ENCODE measurements around the gene SPG7. TPM values are rescaled to one million over a fixed set of nuclear protein-coding genes. Genes with fewer than 3 reads are reported as not detected.

The SPG7 gene
- total and polyA plus RNA-seq, 2 of the 4 experiments (the other 2 are of a cell fraction), result 94.6 to 96.8 TPM

DNA sequence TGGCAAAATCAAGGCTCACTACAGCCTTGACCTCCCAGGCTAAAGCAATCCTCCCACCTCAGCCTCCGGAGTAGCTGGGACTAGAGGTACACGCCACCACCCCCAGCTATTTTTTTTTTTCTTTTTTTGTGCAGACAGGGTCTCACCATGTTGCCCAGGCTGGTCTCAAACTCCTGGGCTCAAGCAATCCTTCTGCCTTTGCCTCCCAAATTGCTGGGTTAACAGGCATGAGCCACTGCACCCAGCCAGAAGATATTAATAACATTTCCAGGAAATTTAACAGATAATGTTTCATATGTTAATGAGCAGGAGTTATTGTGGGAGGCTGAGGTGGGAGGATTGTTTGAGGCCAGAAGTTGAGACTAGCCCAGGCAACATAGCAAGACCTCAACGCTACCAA, 8.4 kb upstream of the SPG7 start:
- Histone ChIP-seq H4K20me1 (ENCODE audit: insufficient read depth, low read length) (peaks cover 6% of the 10 kb centered on the region), H2BK120ac (ENCODE audit: low read depth, low read length) (no peak overlapping the region), H3K56ac (ENCODE audit: extremely low read depth, insufficient read depth, low read length) (no peak overlapping the region), H3K9me1 (ENCODE audit: insufficient read depth, low read length) (peaks cover 5% of the 10 kb centered on the region; the same call in 1 of the 2 replicates), H3K4ac (ENCODE audit: low read depth, low read length) (no peak overlapping the region), H3K4me3 (ENCODE audit: insufficient read depth, low read depth, low read length) (no peak overlapping the region), H2AFZ (replicated peaks; ENCODE audit: low read length, poor library complexity) (no peak overlapping the region), H4K5ac (ENCODE audit: low read depth, low read length) (no peak overlapping the region), H3K9ac (ENCODE audit: low read depth, low read length) (no peak overlapping the region), H2BK20ac (ENCODE audit: low read depth, low read length) (no peak overlapping the region), H2AK9ac (replicated peaks; ENCODE audit: low read depth, low read length, poor library complexity) (no peak overlapping the region), H3K27ac (ENCODE audit: insufficient read depth, low read length) (no peak overlapping the region), H3K18ac (ENCODE audit: low read depth, low read length) (no peak overlapping the region), H4K91ac (ENCODE audit: insufficient read depth, low read depth, low read length) (no peak overlapping the region), H3K4me1 (ENCODE audit: control insufficient read depth, insufficient read depth, low read length) (peaks cover 3% of the 10 kb centered on the region; the same call in 1 of the 2 replicates), H3K36me3 (ENCODE audit: control insufficient read depth, insufficient read depth, low read length) (peaks cover 4% of the 10 kb centered on the region), H3K9me3 (ENCODE audit: control insufficient read depth, insufficient read depth, low read length) (no peaks in the 10 kb centered on the region), H2BK15ac (ENCODE audit: low read depth, low read length) (no peak overlapping the region), H3K79me1 (ENCODE audit: low read depth in 1 of 2, low read length in 2 of 2) (peaks cover 10 to 25% of the 10 kb centered on the region in 2 experiments), H3K4me2 (ENCODE audit: low read depth, low read length) (no peak overlapping the region), H4K8ac (ENCODE audit: low read depth in 2 of 2, low read length in 2 of 2) (no peak overlapping the region), H2AK5ac (ENCODE audit: low read depth, low read length) (no peak overlapping the region), H3K14ac (replicated peaks; ENCODE audit: low read depth, low read length) (no peak overlapping the region), H2BK5ac (ENCODE audit: low read depth, low read length, poor library complexity, severe bottlenecking) (no peak overlapping the region), H3K27me3 (ENCODE audit: control insufficient read depth, insufficient read depth, low read length) (no peaks in the 10 kb centered on the region), H3K23ac (ENCODE audit: low read depth, low read length) (no peak overlapping the region)
- dilution Hi-C loops (cut with HindIII; ENCODE audit: low sequenced_read_pairs, unreplicated experiment), result no loop called here
- ChIA-PET CTCF (interaction anchor here (0.5 kb wide), 1 partner anchor 145 kb away, joined by 3 read pairs; no protein-coding TSS in a partner anchor), POLR2A (ENCODE audit: unreplicated experiment) (no interaction called here)
- DNase-seq, result no peak
- in situ Hi-C loops (cut with MboI; ENCODE audit: low sequenced_read_pairs), result loop anchor here (10.0 kb wide), 1 partner anchor 165 kb away; no protein-coding TSS in a partner anchor
- no peak for TF ChIP-seq MAFK (IDR thresholded peaks at IDR 0.05; ENCODE audit: low read depth, low read length)
- TF ChIP-seq BHLHE40 (IDR thresholded peaks at IDR 0.05; ENCODE audit: low read depth, low read length), result no peak
- TF ChIP-seq, protein P1, sequence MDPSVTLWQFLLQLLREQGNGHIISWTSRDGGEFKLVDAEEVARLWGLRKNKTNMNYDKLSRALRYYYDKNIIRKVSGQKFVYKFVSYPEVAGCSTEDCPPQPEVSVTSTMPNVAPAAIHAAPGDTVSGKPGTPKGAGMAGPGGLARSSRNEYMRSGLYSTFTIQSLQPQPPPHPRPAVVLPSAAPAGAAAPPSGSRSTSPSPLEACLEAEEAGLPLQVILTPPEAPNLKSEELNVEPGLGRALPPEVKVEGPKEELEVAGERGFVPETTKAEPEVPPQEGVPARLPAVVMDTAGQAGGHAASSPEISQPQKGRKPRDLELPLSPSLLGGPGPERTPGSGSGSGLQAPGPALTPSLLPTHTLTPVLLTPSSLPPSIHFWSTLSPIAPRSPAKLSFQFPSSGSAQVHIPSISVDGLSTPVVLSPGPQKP (IDR thresholded peaks at IDR 0.05; ENCODE audit: borderline replicate concordance, low read depth, low read length), result no peak
- no peak for TF ChIP-seq SMC3 (IDR thresholded peaks at IDR 0.05; ENCODE audit: low read depth, low read length)
- TF ChIP-seq RAD21 (IDR thresholded peaks at IDR 0.05; ENCODE audit: low read length), result no peak
- TF ChIP-seq NFE2L2 (IDR thresholded peaks at IDR 0.05; ENCODE audit: low read depth, low read length), result no peak
- TF ChIP-seq RFX5 (IDR thresholded peaks at IDR 0.05; ENCODE audit: low read depth, low read length), result no peak
- TF ChIP-seq CEBPB (IDR thresholded peaks at IDR 0.05; ENCODE audit: low read depth, low read length), result no peak
- TF ChIP-seq RCOR1 (IDR thresholded peaks at IDR 0.05; ENCODE audit: insufficient replicate concordance, low read length), result no peak
- TF ChIP-seq MXI1 (IDR thresholded peaks at IDR 0.05; ENCODE audit: borderline replicate concordance, low read depth, low read length), result no peak
- TF ChIP-seq POLR2A (IDR thresholded peaks at IDR 0.05; ENCODE audit: low read depth, low read length), result no peak
- no peak for TF ChIP-seq CTCF (conservative IDR thresholded peaks at IDR 0.05; ENCODE audit: low read depth, low read length)
- no peak for TF ChIP-seq MAZ (IDR thresholded peaks at IDR 0.05; ENCODE audit: borderline replicate concordance, low read depth, low read length)
- TF ChIP-seq FOS (IDR thresholded peaks at IDR 0.05; ENCODE audit: low read depth, low read length), result no peak
- TF ChIP-seq USF2 (IDR thresholded peaks at IDR 0.05; ENCODE audit: low read depth, low read length), result no peak
- no peak for TF ChIP-seq CHD1 (IDR thresholded peaks at IDR 0.05; ENCODE audit: low read depth, low read length)
- intact Hi-C loops (cut with micrococcal nuclease), result no loop called here
- BruUV-seq (replicated peaks), result no TSS peak
- 100% methylated on average over 1 of the region's 3 CpGs; no CpG with 5 or more reads in 1 of the 2 experiments for WGBS, 2 experiments (ENCODE audit: extremely low coverage in 2 of 2, insufficient read length in 1 of 2)
- no peak for ATAC-seq (ENCODE audit: low read depth)

Measured in IMR-90 (cell line).